ENCODE measurements around the gene DLGAP4. TPM values are rescaled to one million over a fixed set of nuclear protein-coding genes. Genes with fewer than 3 reads are reported as not detected.

Gene DLGAP4
- total RNA-seq, 1 donor from 2014 or later, result 77.3 TPM

GRCh38 chr20:36485286-36485685 lies 179.1 kb downstream of the DLGAP4 start:
- TF ChIP-seq POLR2AphosphoS5 (IDR thresholded peaks at IDR 0.05; ENCODE audit: insufficient read depth in 1 of 2, low read depth in 1 of 2), result no peak
- no peak for TF ChIP-seq CTCF (IDR thresholded peaks at IDR 0.05)
- TF ChIP-seq POLR2A (IDR thresholded peaks at IDR 0.05), result no peak
- no peak for DNase-seq (ENCODE audit: extremely low spot score in 2 of 2)
- Histone ChIP-seq H3K4me3 (no peak overlapping the region), H3K9me3 (no peaks in the 10 kb centered on the region), H3K36me3 (no peaks in the 10 kb centered on the region), H3K27ac (no peak overlapping the region), H3K4me1 (peaks cover 80% of the 10 kb centered on the region), H3K27me3 (no peaks in the 10 kb centered on the region)
- intact Hi-C loops (cut with DNase I), result no loop called here

DNA sequence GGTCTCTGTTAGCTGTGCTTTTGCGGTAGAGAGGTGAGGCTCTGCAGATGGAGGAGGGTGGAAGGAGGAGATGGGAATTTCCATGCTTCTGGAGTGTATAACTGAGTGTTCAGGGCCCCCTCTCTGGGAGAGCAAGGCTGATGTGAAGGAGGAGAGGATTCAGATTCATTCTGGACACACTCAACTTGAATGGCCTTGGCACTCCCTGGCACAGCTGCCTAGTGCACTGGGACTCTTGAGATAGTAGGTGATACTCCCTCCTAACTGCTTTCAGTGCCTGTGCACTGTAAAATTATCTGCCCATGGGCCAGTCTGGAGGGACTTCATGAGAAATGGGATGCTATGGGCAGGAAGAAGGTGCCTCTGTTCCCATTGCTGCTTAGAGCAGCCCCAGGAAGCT lies 180.9 kb downstream of the DLGAP4 start:
- peaks cover 80% of the 10 kb centered on the region for H3K4me1 ChIP-seq
- intact Hi-C loops (cut with DNase I), result no loop called here
- H3K9me3 ChIP-seq, result no peaks in the 10 kb centered on the region
- no peak overlapping the region for H3K27ac ChIP-seq
- TF ChIP-seq CTCF (IDR thresholded peaks at IDR 0.05) (no peak), POLR2A (IDR thresholded peaks at IDR 0.05) (no peak), POLR2AphosphoS5 (IDR thresholded peaks at IDR 0.05; ENCODE audit: insufficient read depth in 1 of 2, low read depth in 1 of 2) (no peak)
- no peaks in the 10 kb centered on the region for H3K36me3 ChIP-seq
- H3K27me3 ChIP-seq, result no peaks in the 10 kb centered on the region
- no peak overlapping the region for H3K4me3 ChIP-seq
- DNase-seq (ENCODE audit: extremely low spot score in 2 of 2), result no peak

DNA sequence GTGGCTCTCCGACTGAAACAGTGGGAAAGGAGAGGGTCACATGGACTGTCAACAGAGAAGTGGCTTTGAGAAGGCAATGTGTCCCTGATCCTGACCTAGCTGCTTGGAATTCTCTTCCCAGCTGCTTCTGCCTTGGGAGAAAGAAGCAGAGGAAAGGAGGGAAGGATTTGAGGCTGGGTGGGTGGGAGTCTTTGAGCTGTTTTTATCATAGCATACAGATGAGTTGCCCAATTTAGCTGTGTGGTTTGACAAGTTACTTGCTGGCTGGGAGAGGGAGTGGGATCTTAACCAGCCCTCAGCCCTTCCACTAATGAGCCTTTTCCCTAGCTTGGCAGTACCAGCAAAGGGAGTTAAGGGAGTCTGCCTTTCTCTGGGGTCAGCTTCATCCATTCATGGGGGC lies 184.1 kb downstream of the DLGAP4 start:
- Histone ChIP-seq H3K4me3 (no peak overlapping the region), H3K27ac (no peak overlapping the region), H3K9me3 (no peaks in the 10 kb centered on the region), H3K4me1 (peaks cover 78% of the 10 kb centered on the region), H3K36me3 (no peaks in the 10 kb centered on the region), H3K27me3 (no peaks in the 10 kb centered on the region)
- DNase-seq (ENCODE audit: extremely low spot score in 2 of 2), result no peak
- no peak for TF ChIP-seq CTCF (IDR thresholded peaks at IDR 0.05)
- no peak for TF ChIP-seq POLR2AphosphoS5 (IDR thresholded peaks at IDR 0.05; ENCODE audit: insufficient read depth in 1 of 2, low read depth in 1 of 2)
- no peak for TF ChIP-seq POLR2A (IDR thresholded peaks at IDR 0.05)
- intact Hi-C loops (cut with DNase I), result no loop called here

GRCh38 chr20:36491901-36492617 lies 185.9 kb downstream of the DLGAP4 start:
- Histone ChIP-seq H3K4me3 (no peak overlapping the region), H3K4me1 (peaks cover 69% of the 10 kb centered on the region)

More at GRCh38 chr20:36491901-36492617, 185.9 kb downstream of the DLGAP4 start:
- H3K36me3 ChIP-seq, result peaks cover 0 to 6% of the 10 kb centered on the region in 2 donors
- TF ChIP-seq CTCF (IDR thresholded peaks at IDR 0.05), result no peak
- no peak for TF ChIP-seq POLR2AphosphoS5 (IDR thresholded peaks at IDR 0.05; ENCODE audit: insufficient read depth in 1 of 2, low read depth in 1 of 2)
- no peak for TF ChIP-seq POLR2A (IDR thresholded peaks at IDR 0.05)
- DNase-seq (ENCODE audit: extremely low spot score in 2 of 2), result no peak
- no peaks in the 10 kb centered on the region for H3K9me3 ChIP-seq
- H3K27ac ChIP-seq, result peak overlapping the region; percentile 70
- no peaks in the 10 kb centered on the region for H3K27me3 ChIP-seq
- intact Hi-C loops (cut with DNase I), result no loop called here
